HEK293 (cell line): ENCODE results near the gene ALG6.

ENCODE experiments used
- ATF2 ChIP-seq: fragments of 450-650 bp; formaldehyde crosslinking; IDR thresholded peaks from 2 replicates; pipeline ENCODE4 v1.5.1; 2016; ENCODE audit warnings: missing biosample characterization, missing genetic modification characterization, low read depth
- CTCF ChIP-seq: fragments of 450-650 bp; formaldehyde crosslinking; IDR thresholded peaks from 2 replicates; pipeline ENCODE4 v1.5.1; 2016; ENCODE audit warnings: missing biosample characterization, missing genetic modification characterization
- PRDM10 ChIP-seq: fragments of 450-650 bp; formaldehyde crosslinking; IDR thresholded peaks from 2 replicates; pipeline ENCODE4 v1.5.1; 2016; ENCODE audit warnings: missing biosample characterization, missing genetic modification characterization
- REST ChIP-seq: fragments of 450-650 bp; formaldehyde crosslinking; IDR thresholded peaks from 2 replicates; pipeline ENCODE4 v1.5.1; 2016; ENCODE audit warnings: missing biosample characterization, missing genetic modification characterization
- SALL2 ChIP-seq: fragments of 450-650 bp; formaldehyde crosslinking; IDR thresholded peaks from 2 replicates; pipeline ENCODE4 v1.5.0; 2017; ENCODE audit warnings: missing biosample characterization, mild to moderate bottlenecking, missing genetic modification characterization, borderline replicate concordance
- TCF7L2 ChIP-seq: IDR thresholded peaks from 2 replicates; pipeline ENCODE4 v1.6.1; 2011; ENCODE audit warnings: low read depth, mild to moderate bottlenecking, inconsistent platforms, low read length, moderate library complexity, borderline replicate concordance
- ZFP3 ChIP-seq: fragments of 450-650 bp; formaldehyde crosslinking; IDR thresholded peaks from 2 replicates; pipeline ENCODE4 v1.5.1; 2016; ENCODE audit warnings: low read depth, missing biosample characterization, missing genetic modification characterization
- ZNF138 ChIP-seq: fragments of 450-650 bp; formaldehyde crosslinking; IDR thresholded peaks from 2 replicates; pipeline ENCODE4 v1.5.1; 2016; ENCODE audit warnings: missing biosample characterization, missing genetic modification characterization, borderline replicate concordance
- ZNF24 ChIP-seq: fragments of 450-650 bp; formaldehyde crosslinking; IDR thresholded peaks from 2 replicates; pipeline ENCODE4 v1.5.1; 2016; ENCODE audit warnings: missing biosample characterization, missing genetic modification characterization
- ZNF274 ChIP-seq, 2 experiments: fragments of 200-500 bp in 1 of 2; fragments of 450-650 bp in 1 of 2; sonication (Bioruptor generic) in 1 of 2; formaldehyde crosslinking in 1 of 2; IDR thresholded peaks; 2 replicates each; pipeline versions ENCODE4 v1.5.1 to v1.6.1; 2014 to 2016; ENCODE audit warnings: borderline replicate concordance in 1 of 2, inconsistent platforms in 1 of 2, low read length in 1 of 2, missing biosample characterization in 1 of 2, missing genetic modification characterization in 1 of 2
- ZNF280D ChIP-seq: fragments of 450-650 bp; formaldehyde crosslinking; IDR thresholded peaks from 2 replicates; pipeline ENCODE4 v1.5.1; 2016; ENCODE audit warnings: missing biosample characterization, missing genetic modification characterization
- ZNF530 ChIP-seq: fragments of 450-650 bp; formaldehyde crosslinking; IDR thresholded peaks from 2 replicates; pipeline ENCODE4 v1.5.1; 2016; ENCODE audit warnings: low read depth, missing biosample characterization, missing genetic modification characterization
- ZNF544 ChIP-seq: fragments of 450-650 bp; formaldehyde crosslinking; IDR thresholded peaks from 2 replicates; pipeline ENCODE4 v1.5.0; 2017; ENCODE audit warnings: missing biosample characterization, missing genetic modification characterization
- ZNF776 ChIP-seq: fragments of 450-650 bp; formaldehyde crosslinking; IDR thresholded peaks from 2 replicates; pipeline ENCODE4 v1.5.0; 2017; ENCODE audit warnings: missing biosample characterization, missing genetic modification characterization, borderline replicate concordance

GRCh38 chr1:63330331-63330916 lies 37.0 kb upstream of the ALG6 start:
- TF ChIP-seq SALL2, result no peak
- TF ChIP-seq CTCF, result no peak
- TF ChIP-seq REST (tag by site-specific recombination), result no peak
- no peak for TF ChIP-seq ZNF280D (tag by site-specific recombination)
- TF ChIP-seq ZFP3 (tag by site-specific recombination), result no peak
- TF ChIP-seq ZNF544 (tag by site-specific recombination), result no peak
- no peak for TF ChIP-seq ZNF274 (IDR thresholded peaks at IDR 0.05; ENCODE audit: low read length)
- TF ChIP-seq ZNF274 (tag by site-specific recombination; IDR thresholded peaks at IDR 0.05; ENCODE audit: borderline replicate concordance), result no peak
- no peak for TF ChIP-seq ZNF776 (tag by site-specific recombination)
- TF ChIP-seq ZNF530 (tag by site-specific recombination), result no peak
- no peak for TF ChIP-seq TCF7L2
- TF ChIP-seq ZNF138, result no peak
- no peak for TF ChIP-seq ATF2 (tag by site-specific recombination)
- TF ChIP-seq ZNF24 (tag by site-specific recombination), result no peak
- no peak for TF ChIP-seq PRDM10 (tag by site-specific recombination)
